ENCODE results near the gene PPP3R1. TPM values are rescaled to one million over a fixed set of nuclear protein-coding genes. Genes with fewer than 3 reads are reported as not detected.

PPP3R1 gene
- total and polyA plus RNA-seq, 2 donors (not counting 3 experiments of a cell fraction or from before 2014, with no cell fraction given), result 8.4 to 62.2 TPM

GRCh38 chr2:68263632-68264031 is 11.3 kb upstream of the PPP3R1 start:
- Histone ChIP-seq H3K36me3 (ENCODE audit: control insufficient read depth in 2 of 2, extremely low read depth in 1 of 2, insufficient read depth in 2 of 2, low read length in 2 of 2) (no peaks in the 10 kb centered on the region), H2AFZ (ENCODE audit: low read depth, low read length) (no peak overlapping the region), H3K27ac (ENCODE audit: insufficient read depth, low read depth, low read length) (no peak overlapping the region), H3K4me2 (ENCODE audit: insufficient read depth, low read length) (no peak overlapping the region), H3K9me1 (replicated peaks; ENCODE audit: control insufficient read depth, extremely low read depth, insufficient read depth, low read length) (no peaks in the 10 kb centered on the region), H3K9ac (replicated peaks; ENCODE audit: extremely low read depth, insufficient read depth, low read length) (no peak overlapping the region), H3K27me3 (ENCODE audit: control insufficient read depth in 2 of 2, insufficient read depth in 2 of 2, low read length in 2 of 2) (no peaks in the 10 kb centered on the region), H3K4me3 (replicated peaks in 1 of 3; ENCODE audit: insufficient read depth in 1 of 3, low read depth in 1 of 3, low read length in 3 of 3) (no peak overlapping the region), H3K4me1 (ENCODE audit: control insufficient read depth, extremely low read depth, insufficient read depth, low read length) (no peaks in the 10 kb centered on the region), H3K79me2 (ENCODE audit: control insufficient read depth, insufficient read depth, low read length) (no peaks in the 10 kb centered on the region), H3K9me3 (replicated peaks; ENCODE audit: control insufficient read depth, insufficient read depth, low read length) (no peaks in the 10 kb centered on the region), H4K20me1 (replicated peaks; ENCODE audit: control insufficient read depth, extremely low read depth, insufficient read depth, low read length) (no peaks in the 10 kb centered on the region)
- FAIRE-seq, result no peak
- ChIA-PET CTCF (no interaction called here), POLR2A (no interaction called here)
- TF ChIP-seq JUN (IDR thresholded peaks at IDR 0.05; ENCODE audit: borderline replicate concordance, insufficient read depth, insufficient read length, low read depth) (no peak), GATA2 (IDR thresholded peaks at IDR 0.05; ENCODE audit: insufficient read depth, insufficient read length, low read depth, low read length) (no peak), POLR2AphosphoS5 (IDR thresholded peaks at IDR 0.05; ENCODE audit: insufficient read depth, low read depth, low read length) (no peak), MAX (IDR thresholded peaks at IDR 0.05; ENCODE audit: insufficient read depth, insufficient read length) (no peak), FOS (IDR thresholded peaks at IDR 0.05; ENCODE audit: borderline replicate concordance, insufficient read depth, low read length) (no peak), POLR2A (IDR thresholded peaks at IDR 0.05; ENCODE audit: low read depth, low read length) (no peak), MYC (IDR thresholded peaks at IDR 0.05; ENCODE audit: low read depth, low read length) (no peak), EZH2 (IDR thresholded peaks at IDR 0.05; ENCODE audit: borderline replicate concordance, low read depth, low read length, severe bottlenecking) (no peak), CTCF (IDR thresholded peaks at IDR 0.05; ENCODE audit: extremely low read depth in 1 of 2, insufficient read depth in 1 of 2, low read depth in 1 of 2, low read length in 2 of 2) (no peak)
- dilution Hi-C loops (cut with MboI; ENCODE audit: extremely low pct_ligation_motif_present, low sequenced_read_pairs), result no loop called here
- no TSS peak for BruUV-seq (replicated peaks)
- no peak for DNase-seq (ENCODE audit: low read depth, low spot score)
- intact Hi-C loops (cut with micrococcal nuclease), result no loop called here

Measured in endothelial cell of umbilical vein (primary cell).